HG03280 (cell line): ENCODE data around the gene SFXN3.

Source experiments
- ATAC-seq: cut with Tn5 transposase; IDR thresholded peaks from one replicate; pipeline ENCODE4 v1.9.1; 2021; ENCODE audit warnings: mild to moderate bottlenecking, moderate library complexity; ENCODE audit not compliant: unreplicated experiment

Gene SFXN3

DNA sequence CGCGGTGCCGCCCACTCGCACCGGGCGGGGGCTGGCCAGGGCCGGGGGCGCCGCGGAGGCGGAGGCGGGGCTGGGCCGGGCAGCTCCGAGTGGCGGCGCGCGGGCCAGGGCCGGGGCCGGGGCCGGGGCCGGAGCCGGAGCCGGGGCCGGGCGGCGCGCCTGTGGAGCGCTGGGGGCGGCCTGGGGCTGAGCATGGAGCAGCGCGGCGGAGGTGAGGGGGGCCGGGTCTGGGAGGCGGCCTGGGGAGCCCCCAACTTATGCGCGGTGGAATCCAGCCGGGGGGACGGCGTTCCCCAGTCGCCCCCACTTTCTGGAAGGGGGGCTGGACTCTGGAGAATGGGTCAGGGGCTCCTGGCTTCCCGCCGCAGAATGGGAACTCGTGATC is 31.3 kb upstream of the SFXN3 start, which contains the start of gene LZTS2:
Gene LZTS2 (plus strand): TSS at position 67 of the 385 bp plus-strand sequence. CDS start 2,731 bp downstream, outside the sequence.
- ATAC-seq: no peak

DNA sequence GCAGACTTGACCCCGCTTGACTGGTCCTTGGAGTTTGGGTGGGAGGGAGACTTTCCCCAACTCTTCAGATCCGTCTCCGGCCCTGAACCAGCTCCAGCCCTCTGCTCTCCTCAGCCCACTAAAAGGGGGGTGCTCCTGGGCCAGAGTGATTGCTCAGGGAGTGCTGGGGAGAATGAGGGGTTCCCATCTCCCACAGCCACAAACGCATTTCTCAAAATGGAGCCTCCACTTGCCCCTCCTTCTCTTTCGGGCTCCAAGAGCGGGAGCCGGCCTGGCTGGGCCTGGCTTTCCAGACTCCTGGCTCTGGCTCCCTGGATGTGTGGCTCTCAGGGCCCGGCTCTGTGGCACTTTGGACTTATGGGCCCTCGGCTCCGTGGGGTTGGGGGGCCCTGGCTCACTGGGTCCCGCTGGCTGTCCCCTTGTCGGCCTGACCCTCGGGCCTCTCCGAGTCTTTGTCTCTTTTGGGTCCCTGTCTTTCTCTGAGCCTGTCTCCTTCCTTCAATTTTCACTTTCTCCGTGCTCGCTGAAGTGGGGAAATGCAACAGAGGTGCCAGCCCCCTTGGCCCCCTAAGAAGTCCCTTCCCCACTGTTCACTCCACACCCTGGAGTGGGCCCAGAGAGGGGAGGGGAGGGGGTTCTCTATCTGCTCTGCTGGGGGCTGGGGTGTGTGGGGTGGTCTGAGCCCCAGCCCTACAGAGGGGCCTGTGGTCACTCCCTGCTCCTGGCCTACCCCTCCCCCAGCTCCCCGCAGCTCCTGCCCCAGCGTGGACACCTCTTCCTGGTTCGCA is 30.7 kb upstream of the SFXN3 start:
- no peak for ATAC-seq

- ATAC-seq: no peak
Measured at GRCh38 chr10:101000915-101001658, 29.9 kb upstream of the SFXN3 start.

GRCh38 chr10:101001659-101002035 is 29.4 kb upstream of the SFXN3 start:
- ATAC-seq: no peak

- ATAC-seq: no peak
Measured at GRCh38 chr10:101002456-101002855, 28.6 kb upstream of the SFXN3 start.

GRCh38 chr10:101003639-101004206 is 27.3 kb upstream of the SFXN3 start:
- ATAC-seq: no peak

DNA sequence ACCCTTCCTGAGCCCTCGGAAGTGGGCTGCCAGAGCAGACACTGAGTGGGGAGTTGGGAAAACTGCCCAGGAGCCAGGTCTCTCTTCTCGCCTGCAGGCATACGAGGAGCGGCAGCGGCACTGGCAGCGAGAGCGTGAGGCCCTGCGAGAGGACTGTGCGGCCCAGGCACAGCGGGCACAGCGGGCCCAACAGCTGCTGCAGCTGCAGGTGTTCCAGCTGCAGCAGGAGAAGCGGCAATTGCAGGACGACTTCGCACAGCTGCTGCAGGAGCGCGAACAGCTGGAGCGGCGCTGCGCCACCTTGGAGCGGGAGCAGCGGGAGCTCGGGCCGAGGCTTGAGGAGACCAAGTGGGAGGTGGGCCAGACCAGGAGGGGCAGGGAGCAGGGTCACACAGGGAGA is 25.7 kb upstream of the SFXN3 start:
- ATAC-seq: no peak

DNA sequence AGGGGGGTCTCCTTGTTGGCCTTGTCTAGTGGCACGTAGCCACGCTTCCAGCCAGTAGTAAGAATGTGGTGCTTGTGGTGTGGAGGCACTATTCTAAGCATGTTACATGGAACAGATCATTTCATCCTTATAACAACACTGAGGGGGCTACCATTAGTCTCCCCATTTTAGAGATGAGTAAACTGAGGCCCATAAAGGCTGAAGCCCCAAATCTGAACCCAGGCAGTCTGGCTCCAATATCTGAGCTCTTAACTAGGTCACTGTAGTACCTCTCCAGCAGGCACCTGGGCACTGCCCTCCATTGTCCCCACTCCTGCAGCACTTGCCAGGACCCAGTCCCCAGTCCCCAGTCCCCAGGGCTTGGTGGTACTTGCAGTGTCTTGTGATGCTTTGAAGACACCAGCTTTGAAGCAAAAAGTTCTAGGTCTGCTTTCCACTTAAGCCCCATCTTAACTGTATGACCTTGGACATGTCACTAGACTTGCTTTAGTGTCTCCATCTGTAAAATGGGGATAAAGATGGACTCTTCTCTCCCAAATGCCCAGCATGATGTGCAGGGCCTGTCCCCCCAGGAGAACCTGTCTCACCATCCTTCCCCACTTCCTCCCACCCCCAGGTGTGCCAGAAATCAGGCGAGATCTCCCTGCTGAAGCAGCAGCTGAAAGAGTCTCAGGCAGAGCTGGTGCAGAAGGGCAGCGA is 25.0 kb upstream of the SFXN3 start:
- ATAC-seq: no peak

DNA sequence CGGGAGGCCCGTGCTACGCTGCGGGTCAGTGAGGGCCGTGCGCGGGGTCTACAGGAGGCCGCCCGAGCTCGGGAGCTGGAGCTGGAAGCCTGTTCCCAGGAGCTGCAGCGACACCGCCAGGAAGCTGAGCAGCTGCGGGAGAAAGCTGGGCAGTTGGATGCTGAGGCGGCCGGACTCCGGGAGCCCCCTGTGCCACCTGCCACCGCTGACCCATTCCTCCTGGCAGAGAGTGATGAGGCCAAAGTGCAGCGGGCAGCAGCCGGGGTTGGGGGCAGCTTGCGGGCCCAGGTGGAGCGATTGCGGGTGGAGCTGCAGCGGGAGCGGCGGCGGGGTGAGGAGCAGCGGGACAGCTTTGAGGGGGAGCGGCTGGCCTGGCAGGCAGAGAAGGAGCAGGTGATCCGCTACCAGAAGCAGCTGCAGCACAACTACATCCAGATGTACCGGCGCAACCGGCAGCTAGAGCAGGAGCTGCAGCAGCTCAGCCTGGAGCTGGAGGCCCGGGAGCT is 24.4 kb upstream of the SFXN3 start:
- no peak for ATAC-seq

DNA sequence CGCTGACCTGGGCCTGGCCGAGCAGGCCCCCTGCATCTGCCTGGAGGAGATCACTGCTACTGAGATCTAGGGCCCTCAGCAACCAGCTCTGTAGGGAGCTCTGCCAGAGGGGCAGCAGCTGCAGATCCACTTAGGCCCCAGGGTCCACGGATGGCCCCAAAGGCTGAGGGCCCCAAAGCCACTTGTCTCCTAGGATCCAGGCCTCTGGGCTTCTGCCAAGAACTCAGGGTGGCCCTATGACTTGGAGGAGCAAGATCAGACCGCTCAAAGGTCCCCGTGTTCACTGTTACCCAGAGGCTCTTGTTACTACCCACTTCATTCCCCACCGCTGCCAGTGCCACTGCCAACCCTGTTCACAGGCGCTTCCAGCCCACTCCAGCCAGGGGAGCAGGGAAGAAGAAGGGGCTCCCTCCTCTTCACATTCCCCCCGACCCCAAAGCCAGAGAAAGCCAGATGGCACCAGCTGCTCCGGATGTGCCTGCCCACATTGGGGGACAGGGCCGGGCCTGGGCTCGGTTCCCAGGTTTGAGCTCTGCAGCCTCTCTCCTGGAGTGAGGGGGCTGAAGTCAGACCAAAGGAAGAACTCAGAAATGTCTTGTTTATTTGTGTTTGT is 23.8 kb upstream of the SFXN3 start:
- no peak for ATAC-seq

GRCh38 chr10:101007915-101008822 is 22.9 kb upstream of the SFXN3 start:
- ATAC-seq: no peak

- no peak for ATAC-seq
Measured at GRCh38 chr10:101008823-101009423, 22.1 kb upstream of the SFXN3 start.

DNA sequence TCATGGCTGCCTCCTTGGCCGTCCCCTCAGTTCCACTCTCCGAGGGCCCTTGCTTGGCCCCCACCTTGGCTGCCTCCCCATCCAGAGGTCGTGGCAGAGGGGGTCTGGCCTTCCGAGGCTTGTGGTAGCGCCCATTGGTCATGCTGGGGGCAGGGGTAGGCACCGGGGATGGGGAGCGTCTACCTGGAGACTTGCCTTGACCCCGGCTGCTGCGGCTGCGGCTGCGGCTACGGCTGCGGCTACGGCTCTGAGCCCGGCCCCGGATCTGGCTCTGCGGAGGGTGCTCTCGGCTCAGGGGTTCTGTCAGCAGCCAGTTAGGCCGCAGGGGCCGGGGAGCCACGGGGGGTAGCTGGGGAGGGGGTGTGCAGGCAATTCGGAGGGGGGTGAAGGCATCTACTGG is 20.7 kb upstream of the SFXN3 start:
- no peak for ATAC-seq

DNA sequence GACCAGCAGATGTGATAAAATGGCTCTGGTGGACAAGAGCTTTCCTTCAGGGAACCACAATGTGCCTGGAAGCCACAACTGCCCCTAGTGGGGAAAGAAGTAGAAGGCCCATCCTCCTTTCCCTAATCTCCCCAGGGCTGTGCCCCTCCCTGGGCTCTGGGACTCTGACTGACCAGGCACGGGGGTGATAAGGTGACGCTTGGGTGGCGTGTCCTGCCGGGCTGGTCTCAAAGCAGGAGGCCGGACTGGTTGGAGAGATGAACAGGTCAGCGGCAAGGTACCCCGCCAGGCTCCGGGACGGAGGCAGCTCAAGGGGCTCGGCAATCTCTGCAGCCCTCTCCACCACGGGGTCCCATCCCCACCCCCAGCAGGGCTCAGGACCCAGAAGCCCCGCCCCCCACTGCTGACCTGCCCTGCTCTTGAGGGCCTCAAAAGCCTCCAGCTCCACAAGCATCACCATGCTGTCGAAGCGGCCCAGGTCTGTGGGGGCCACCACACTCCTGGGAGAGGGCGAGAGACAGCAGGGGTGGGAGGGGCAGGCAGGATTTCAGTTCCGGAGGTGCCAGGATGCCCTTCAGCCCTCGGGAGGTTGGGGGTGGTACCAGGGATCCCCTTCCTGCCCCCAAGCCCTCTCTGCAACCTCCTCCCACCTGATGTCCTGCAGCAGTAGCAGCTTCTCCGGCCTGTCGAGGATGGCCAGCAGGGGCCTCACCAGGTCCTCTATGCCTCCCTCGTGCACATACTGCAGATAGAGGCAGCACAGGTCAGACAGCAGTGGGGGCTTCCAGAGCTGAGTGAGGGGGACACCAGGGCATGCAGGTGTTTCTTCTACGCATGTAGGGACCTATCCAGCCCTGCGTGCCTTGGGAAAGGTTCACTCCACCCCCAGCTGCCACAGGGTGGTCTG is 19.3 kb upstream of the SFXN3 start:
- no peak for ATAC-seq

DNA sequence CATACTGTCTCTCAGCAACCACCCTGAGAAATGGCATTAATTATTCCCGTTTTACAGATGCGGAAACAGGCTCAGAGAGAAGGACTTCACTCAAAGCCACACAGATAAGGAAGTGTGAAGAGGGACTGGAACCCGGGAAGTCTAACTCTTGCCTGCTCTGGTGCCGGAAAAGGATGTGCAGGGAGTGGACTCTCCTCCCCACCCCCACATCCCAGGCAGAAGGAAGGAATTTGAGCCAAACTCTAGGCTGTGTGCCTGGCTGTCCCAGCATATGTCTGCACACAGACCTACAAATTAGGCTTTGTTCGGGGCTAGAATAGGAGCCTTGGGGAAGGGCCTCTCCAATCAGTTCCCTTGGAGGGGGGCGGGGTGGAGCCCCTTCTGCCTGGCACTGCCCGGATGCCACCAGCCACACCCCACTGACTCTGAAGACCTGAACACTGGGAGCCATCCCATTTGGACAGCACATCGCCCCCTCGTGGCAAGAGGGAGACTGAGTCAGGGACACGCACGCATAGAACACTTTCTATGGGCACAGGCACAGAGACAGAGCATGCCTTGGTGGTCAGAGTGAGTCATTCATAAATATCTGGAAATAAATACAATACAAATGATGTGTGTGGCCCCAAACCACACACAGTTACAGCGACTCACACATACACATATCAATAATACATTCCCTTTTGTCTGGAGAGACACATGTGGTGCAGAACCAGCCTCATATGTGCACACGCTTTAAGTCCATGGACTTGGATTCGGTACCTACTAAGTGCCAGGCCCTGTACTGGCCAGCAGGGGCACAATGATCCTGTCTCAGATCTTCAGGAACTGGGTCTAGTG is 18.3 kb upstream of the SFXN3 start:
- ATAC-seq: peak; percentile 81

DNA sequence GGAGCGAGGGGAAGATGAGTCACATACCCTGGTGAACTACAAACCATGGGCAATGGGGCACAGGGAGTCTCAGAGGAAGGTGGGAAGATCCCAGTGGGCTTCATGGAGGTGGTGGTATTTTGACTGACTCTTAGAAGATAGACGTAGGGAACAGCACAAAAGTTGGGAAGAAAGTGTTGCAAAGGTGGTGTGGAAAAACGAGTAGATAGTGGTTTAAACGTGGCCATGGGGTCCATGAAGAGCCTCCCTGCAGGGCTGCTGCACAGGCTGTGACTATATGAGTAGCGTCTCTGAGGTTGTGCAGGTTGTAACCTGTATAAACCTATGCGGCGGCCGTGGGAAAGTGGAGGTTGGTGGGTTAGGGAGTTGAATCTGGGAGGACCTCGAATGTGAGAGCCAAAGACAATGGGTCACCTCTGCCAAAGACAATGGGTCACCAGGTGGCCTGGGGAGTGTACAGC is 17.6 kb upstream of the SFXN3 start:
- no peak for ATAC-seq

GRCh38 chr10:101014230-101014884 is 16.7 kb upstream of the SFXN3 start:
- ATAC-seq: no peak
